Measurements from ENCODE around the gene TNS1. TPM values are rescaled to one million over a fixed set of nuclear protein-coding genes. Genes with fewer than 3 reads are reported as not detected.
A peak's percentile ranks its signal among the peaks of the same experiment; 100 is the strongest.

Gene TNS1
- total RNA-seq, 2 donors from 2014 or later = 168 to 174 TPM

GRCh38 chr2:218024336-218024735 is 21.5 kb upstream of the TNS1 start:
- no peak for TF ChIP-seq CTCF (IDR thresholded peaks at IDR 0.05)
- no peak for TF ChIP-seq POLR2A (IDR thresholded peaks at IDR 0.05)
- DNase-seq = peak in 3 of 4 donors; percentile 1 to 5 (median 4)
- WGBS, 2 donors = 88 to 95% methylated on average over 2 of the region's 2 CpGs
- intact Hi-C loops (cut with DNase I) = no loop called here
- no peak for ATAC-seq
- Histone ChIP-seq H3K36me3 (replicated peaks in 1 of 2; ENCODE audit: insufficient read depth in 1 of 2, low read depth in 2 of 2) (no peaks in the 10 kb centered on the region), H3K4me3 (no peak overlapping the region), H3K27ac (no peak overlapping the region), H3K4me1 (peaks cover 36% of the 10 kb centered on the region), H3K9me3 (no peaks in the 10 kb centered on the region), H3K27me3 (no peaks in the 10 kb centered on the region)

- WGBS, 2 donors = 74 to 79% methylated on average over 3 of the region's 3 CpGs
- Histone ChIP-seq H3K27ac (no peak overlapping the region), H3K36me3 (replicated peaks in 1 of 2; ENCODE audit: insufficient read depth in 1 of 2, low read depth in 2 of 2) (no peaks in the 10 kb centered on the region), H3K9me3 (no peaks in the 10 kb centered on the region), H3K27me3 (no peaks in the 10 kb centered on the region), H3K4me1 (peaks cover 33% of the 10 kb centered on the region), H3K4me3 (no peak overlapping the region)
- DNase-seq (peak in 3 of 4 donors; percentile 0 to 5 (median 3)), ATAC-seq (no peak)
- intact Hi-C loops (cut with DNase I) = no loop called here
- no peak for TF ChIP-seq CTCF (IDR thresholded peaks at IDR 0.05)
- no peak for TF ChIP-seq POLR2A (IDR thresholded peaks at IDR 0.05)
Measured at GRCh38 chr2:218023636-218024035, 20.8 kb upstream of the TNS1 start.

- 83 to 93% methylated on average over 4 to 7 of the region's 7 CpGs for WGBS, 2 donors
- ATAC-seq = no peak
- Histone ChIP-seq H3K9me3 (no peaks in the 10 kb centered on the region), H3K27ac (no peak overlapping the region), H3K4me1 (peaks cover 33% of the 10 kb centered on the region), H3K27me3 (no peaks in the 10 kb centered on the region), H3K4me3 (no peak overlapping the region), H3K36me3 (replicated peaks in 1 of 2; ENCODE audit: insufficient read depth in 1 of 2, low read depth in 2 of 2) (no peaks in the 10 kb centered on the region)
- intact Hi-C loops (cut with DNase I) = no loop called here
- DNase-seq = peak in 3 of 4 donors; percentile 1 to 8 (median 8)
- TF ChIP-seq POLR2A (IDR thresholded peaks at IDR 0.05) (no peak), CTCF (IDR thresholded peaks at IDR 0.05) (no peak)
Measured at GRCh38 chr2:218022851-218023530, 20.2 kb upstream of the TNS1 start.

- intact Hi-C loops (cut with DNase I) = no loop called here
- Histone ChIP-seq H3K27ac (no peak overlapping the region), H3K36me3 (replicated peaks in 1 of 2; ENCODE audit: insufficient read depth in 1 of 2, low read depth in 2 of 2) (no peaks in the 10 kb centered on the region), H3K27me3 (no peaks in the 10 kb centered on the region), H3K4me3 (no peak overlapping the region), H3K9me3 (no peaks in the 10 kb centered on the region), H3K4me1 (peaks cover 33% of the 10 kb centered on the region)
- peak in 3 of 4 donors; percentile 0 to 5 (median 4) for DNase-seq
- 89 to 90% methylated on average over 10 of the region's 10 CpGs for WGBS, 2 donors
- ATAC-seq = no peak
- TF ChIP-seq CTCF (IDR thresholded peaks at IDR 0.05) (no peak), POLR2A (IDR thresholded peaks at IDR 0.05) (no peak)
Measured at GRCh38 chr2:218022131-218022850, 19.5 kb upstream of the TNS1 start.
